ENCODE measurements around the gene COG5. TPM values are rescaled to one million over a fixed set of nuclear protein-coding genes. Genes with fewer than 3 reads are reported as not detected.

The COG5 gene
- total and polyA plus RNA-seq, 2 of the 8 experiments (the other 6 are each of a cell fraction or from before 2014, with no cell fraction given) = 10.5 to 28.1 TPM

- Histone ChIP-seq H2BK5ac (ENCODE audit: low read depth, low read length) (no peak overlapping the region), H3K23me2 (ENCODE audit: low read depth, low read length) (no peaks in the 10 kb centered on the region; the same call in 1 of the 2 replicates), H2AFZ (ENCODE audit: low read length) (no peak overlapping the region), H3K79me2 (ENCODE audit: control insufficient read depth in 1 of 2, insufficient read depth in 2 of 2, low read length in 2 of 2) (no peaks in the 10 kb centered on the region), H3K9ac (replicated peaks in 1 of 4; ENCODE audit: extremely low read depth in 1 of 4, low read depth in 3 of 4, low read length in 3 of 4) (no peak overlapping the region), H2BK15ac (ENCODE audit: low read length) (no peak overlapping the region), H3K56ac (replicated peaks; ENCODE audit: insufficient read length, low read depth, low read length) (no peak overlapping the region), H3K4me3 (ENCODE audit: extremely low read depth in 1 of 4, insufficient read depth in 2 of 4, low read depth in 3 of 4, low read length in 4 of 4) (no peak overlapping the region), H2AK5ac (ENCODE audit: low read depth, low read length) (no peak overlapping the region), H3K27me3 (replicated peaks in 1 of 4; ENCODE audit: control insufficient read depth in 3 of 4, extremely low read depth in 1 of 4, insufficient read depth in 3 of 4, low read length in 3 of 4) (no peaks in the 10 kb centered on the region), H2BK12ac (ENCODE audit: low read depth, low read length) (no peak overlapping the region), H3K14ac (ENCODE audit: insufficient read length) (no peak overlapping the region), H3K9me3 (ENCODE audit: insufficient read depth in 2 of 2, low read depth in 1 of 2, low read length in 1 of 2) (no peaks in the 10 kb centered on the region; a peak in 1 of 4 replicates), H3K79me1 (ENCODE audit: low read depth, low read length) (no peaks in the 10 kb centered on the region), H2BK120ac (replicated peaks; ENCODE audit: low read depth, low read length) (no peak overlapping the region), H3K27ac (ENCODE audit: low read depth, low read length) (no peak overlapping the region), H4K5ac (ENCODE audit: insufficient read length, low read depth, low read length) (no peak overlapping the region), H2BK20ac (ENCODE audit: low read length) (no peak overlapping the region), H4K91ac (replicated peaks; ENCODE audit: insufficient read length, low read length) (no peak overlapping the region), H3K4ac (replicated peaks; ENCODE audit: insufficient read length, low read depth, low read length) (no peak overlapping the region), H3K4me1 (replicated peaks in 1 of 4; ENCODE audit: control insufficient read depth in 3 of 4, insufficient read depth in 4 of 4, low read length in 3 of 4) (peaks cover 2 to 16% (median 13%) of the 10 kb centered on the region in 4 experiments), H4K8ac (ENCODE audit: extremely low read depth, insufficient read depth, low read length) (no peak overlapping the region), H3K23ac (ENCODE audit: insufficient read length) (no peak overlapping the region), H3K36me3 (ENCODE audit: control insufficient read depth in 2 of 4, insufficient read depth in 4 of 4, low read length in 3 of 4) (no peaks in the 10 kb centered on the region), H3K4me2 (ENCODE audit: insufficient read depth in 1 of 2, low read depth in 2 of 2, low read length in 2 of 2) (no peak overlapping the region), H4K20me1 (replicated peaks in 1 of 2; ENCODE audit: control insufficient read depth in 1 of 2, insufficient read depth in 2 of 2, low read length in 2 of 2) (peaks cover 3% of the 10 kb centered on the region in 2 experiments), H3K18ac (ENCODE audit: extremely low read depth, low read length) (no peak overlapping the region)
- FAIRE-seq = no peak
- CTCF ChIA-PET (ENCODE audit: partially characterized antibody) = interaction anchor here (0.6 kb wide), 1 partner anchor 108 kb away, joined by 3 read pairs; no protein-coding TSS in a partner anchor
- 88% methylated on average over 6 of the region's 6 CpGs; no CpG with 5 or more reads in 1 of the 2 experiments for WGBS, 2 experiments (ENCODE audit: extremely low coverage in 1 of 2, insufficient coverage in 1 of 2, insufficient read length in 1 of 2, insufficient replicate concordance in 2 of 2, low coverage in 1 of 2, low lambda C conversion rate in 2 of 2, missing lambda C conversion rate in 1 of 2)
- DNase-seq (ENCODE audit: low read depth in 1 of 2, low spot score in 2 of 2) = no peak
- POLR2A ChIA-PET (ENCODE audit: partially characterized antibody) = interaction anchor here (1.5 kb wide), 1 partner anchor 9 kb away, joined by 5 read pairs; no protein-coding TSS in a partner anchor
- TF ChIP-seq SIRT6 (IDR thresholded peaks at IDR 0.05; ENCODE audit: low read length) (no peak), POU5F1 (IDR thresholded peaks at IDR 0.05; ENCODE audit: low read depth, low read length) (no peak), E2F6 (IDR thresholded peaks at IDR 0.05) (no peak), YY1 (IDR thresholded peaks at IDR 0.05; ENCODE audit: low read depth, low read length) (no peak), TCF12 (IDR thresholded peaks at IDR 0.05; ENCODE audit: low read depth, low read length) (no peak)
These were observed 176.0 kb downstream of the COG5 start for GRCh38 chr7:107387573-107388219.
